HL-60 (cell line): Measurements from ENCODE around the gene RNF220.

ENCODE experiments used
- GABPA ChIP-seq: IDR thresholded peaks from 2 replicates; pipeline ENCODE4 v1.6.1; 2012; ENCODE audit warnings: low read depth
- POLR2AphosphoS5 ChIP-seq: IDR thresholded peaks from 2 replicates; pipeline ENCODE4 v1.6.1; 2012; ENCODE audit warnings: low read depth
- REST ChIP-seq: IDR thresholded peaks from 2 replicates; pipeline ENCODE4 v1.6.1; 2012; ENCODE audit warnings: low read depth; ENCODE audit not compliant: insufficient replicate concordance
- TF ChIP-seq, protein P1 (sequence below): IDR thresholded peaks from one replicate; pipeline ENCODE4 v1.5.1; 2011; ENCODE audit warnings: low read length, control low read depth, inconsistent platforms; ENCODE audit not compliant: insufficient read depth

- TF ChIP-seq POLR2AphosphoS5, result no peak
- TF ChIP-seq, protein P1, sequence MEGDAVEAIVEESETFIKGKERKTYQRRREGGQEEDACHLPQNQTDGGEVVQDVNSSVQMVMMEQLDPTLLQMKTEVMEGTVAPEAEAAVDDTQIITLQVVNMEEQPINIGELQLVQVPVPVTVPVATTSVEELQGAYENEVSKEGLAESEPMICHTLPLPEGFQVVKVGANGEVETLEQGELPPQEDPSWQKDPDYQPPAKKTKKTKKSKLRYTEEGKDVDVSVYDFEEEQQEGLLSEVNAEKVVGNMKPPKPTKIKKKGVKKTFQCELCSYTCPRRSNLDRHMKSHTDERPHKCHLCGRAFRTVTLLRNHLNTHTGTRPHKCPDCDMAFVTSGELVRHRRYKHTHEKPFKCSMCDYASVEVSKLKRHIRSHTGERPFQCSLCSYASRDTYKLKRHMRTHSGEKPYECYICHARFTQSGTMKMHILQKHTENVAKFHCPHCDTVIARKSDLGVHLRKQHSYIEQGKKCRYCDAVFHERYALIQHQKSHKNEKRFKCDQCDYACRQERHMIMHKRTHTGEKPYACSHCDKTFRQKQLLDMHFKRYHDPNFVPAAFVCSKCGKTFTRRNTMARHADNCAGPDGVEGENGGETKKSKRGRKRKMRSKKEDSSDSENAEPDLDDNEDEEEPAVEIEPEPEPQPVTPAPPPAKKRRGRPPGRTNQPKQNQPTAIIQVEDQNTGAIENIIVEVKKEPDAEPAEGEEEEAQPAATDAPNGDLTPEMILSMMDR, result no peak
- no peak for TF ChIP-seq REST
- no peak for TF ChIP-seq GABPA
Measured at GRCh38 chr1:44659566-44659965, 254.5 kb downstream of the RNF220 start.
